ENCODE data around the gene FETUB. TPM values are rescaled to one million over a fixed set of nuclear protein-coding genes. Genes with fewer than 3 reads are reported as not detected.

The FETUB gene
- polyA plus RNA-seq, 2 donors = 3.3 to 5.0 TPM

DNA sequence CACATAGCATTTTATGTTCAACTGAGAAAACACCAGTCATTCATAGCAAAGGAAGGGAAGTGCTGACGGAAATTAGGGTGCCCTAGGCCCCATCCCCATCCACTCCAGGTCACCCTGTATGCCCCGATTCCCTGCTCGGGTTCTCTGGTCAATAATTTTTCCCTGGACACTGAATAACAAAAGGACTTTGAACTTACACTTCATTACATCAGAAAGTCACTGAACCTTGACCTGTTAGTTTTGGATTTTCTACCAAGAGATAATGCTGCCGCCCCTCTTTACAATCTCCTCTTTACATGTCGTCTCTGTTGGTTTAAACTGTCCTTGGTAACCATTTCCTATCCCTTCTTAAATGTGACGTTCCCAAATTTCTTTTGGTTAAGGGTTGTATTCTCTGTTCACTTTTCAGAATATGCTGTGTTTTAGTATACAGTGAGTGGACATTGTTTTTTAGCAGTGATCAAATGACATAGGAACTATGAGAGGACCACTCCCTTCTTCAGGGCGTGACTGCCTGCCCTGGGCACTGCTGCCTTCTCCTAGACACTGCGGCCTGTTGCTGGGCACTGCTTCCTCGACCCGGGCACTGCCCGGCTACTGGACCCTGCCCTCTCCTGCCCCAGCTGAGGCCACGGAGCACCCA is 40.9 kb upstream of the FETUB start:
- Histone ChIP-seq H3K27me3 (ENCODE audit: control insufficient read depth in 1 of 2, insufficient read depth in 2 of 2, low read length in 2 of 2) (no peaks in the 10 kb centered on the region), H3K27ac (ENCODE audit: low read depth in 2 of 2, low read length in 1 of 2) (no peak overlapping the region), H3K36me3 (ENCODE audit: control insufficient read depth in 2 of 2, insufficient read depth in 2 of 2, low read length in 1 of 2) (no peaks in the 10 kb centered on the region), H3K4me1 (ENCODE audit: control insufficient read depth in 2 of 2, insufficient read depth in 2 of 2, low read length in 1 of 2) (no peaks in the 10 kb centered on the region), H3K9me3 (ENCODE audit: control insufficient read depth in 2 of 2, insufficient read depth in 1 of 2, low read depth in 1 of 2, low read length in 1 of 2) (no peaks in the 10 kb centered on the region), H3K4me3 (ENCODE audit: low read depth in 1 of 2, low read length in 2 of 2) (no peak overlapping the region)
- 79 to 80% methylated on average over 12 of the region's 12 CpGs for WGBS, 2 donors

DNA sequence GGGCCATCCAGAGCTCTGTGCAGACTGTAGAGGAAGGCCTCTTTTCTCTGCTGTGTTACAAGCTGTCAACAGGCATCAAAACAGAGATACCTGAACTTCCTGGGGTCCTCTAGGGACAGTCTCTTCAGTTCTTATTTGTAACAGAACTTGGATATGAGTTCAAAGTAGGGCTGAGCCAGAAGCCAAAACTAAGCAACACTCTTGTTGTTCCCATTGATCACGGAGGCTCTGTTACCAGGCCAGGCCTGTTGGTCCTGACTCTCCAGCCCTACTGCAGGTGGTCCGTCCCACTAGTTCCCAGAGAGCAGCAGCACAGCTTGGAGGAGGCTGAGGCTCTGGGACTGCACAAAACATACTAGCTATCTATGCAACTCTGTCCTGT is 40.4 kb upstream of the FETUB start:
- Histone ChIP-seq H3K36me3 (ENCODE audit: control insufficient read depth in 2 of 2, insufficient read depth in 2 of 2, low read length in 1 of 2) (no peaks in the 10 kb centered on the region), H3K9me3 (ENCODE audit: control insufficient read depth in 2 of 2, insufficient read depth in 1 of 2, low read depth in 1 of 2, low read length in 1 of 2) (no peaks in the 10 kb centered on the region)
- 89 to 91% methylated on average over 2 of the region's 2 CpGs for WGBS, 2 donors

DNA sequence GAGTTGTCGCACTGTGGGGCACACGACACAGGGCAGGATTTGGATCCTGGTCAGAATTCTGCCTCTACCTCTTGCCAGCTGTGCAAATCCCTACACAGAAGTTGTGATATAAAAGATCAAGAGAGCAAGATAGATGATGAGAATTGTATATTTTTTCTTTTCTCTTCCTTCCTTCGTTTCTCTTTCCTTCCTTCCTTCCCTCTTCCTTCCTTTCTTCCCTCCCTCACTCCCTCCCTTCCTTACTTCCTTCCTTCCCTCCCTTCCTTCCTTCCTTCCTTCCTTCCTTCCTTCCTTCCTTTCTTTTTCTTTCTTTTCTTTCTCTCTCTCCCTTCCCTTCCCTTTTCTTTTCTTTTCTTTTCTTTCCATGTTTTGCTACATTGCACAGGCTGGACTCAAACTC is 39.3 kb upstream of the FETUB start:
- WGBS, 2 donors = 53 to 62% methylated on average over 3 of the region's 3 CpGs
- no peak overlapping the region for H3K27ac ChIP-seq (ENCODE audit: low read depth in 2 of 2, low read length in 1 of 2)
- H3K9me3 ChIP-seq (ENCODE audit: control insufficient read depth in 2 of 2, insufficient read depth in 1 of 2, low read depth in 1 of 2, low read length in 1 of 2) = no peaks in the 10 kb centered on the region

More for the DNA sequence above, 40.4 kb upstream of the FETUB start:
- Histone ChIP-seq H3K27me3 (ENCODE audit: control insufficient read depth in 1 of 2, insufficient read depth in 2 of 2, low read length in 2 of 2) (no peaks in the 10 kb centered on the region), H3K4me1 (ENCODE audit: control insufficient read depth in 2 of 2, insufficient read depth in 2 of 2, low read length in 1 of 2) (no peaks in the 10 kb centered on the region), H3K27ac (ENCODE audit: low read depth in 2 of 2, low read length in 1 of 2) (no peak overlapping the region), H3K4me3 (ENCODE audit: low read depth in 1 of 2, low read length in 2 of 2) (no peak overlapping the region)

DNA sequence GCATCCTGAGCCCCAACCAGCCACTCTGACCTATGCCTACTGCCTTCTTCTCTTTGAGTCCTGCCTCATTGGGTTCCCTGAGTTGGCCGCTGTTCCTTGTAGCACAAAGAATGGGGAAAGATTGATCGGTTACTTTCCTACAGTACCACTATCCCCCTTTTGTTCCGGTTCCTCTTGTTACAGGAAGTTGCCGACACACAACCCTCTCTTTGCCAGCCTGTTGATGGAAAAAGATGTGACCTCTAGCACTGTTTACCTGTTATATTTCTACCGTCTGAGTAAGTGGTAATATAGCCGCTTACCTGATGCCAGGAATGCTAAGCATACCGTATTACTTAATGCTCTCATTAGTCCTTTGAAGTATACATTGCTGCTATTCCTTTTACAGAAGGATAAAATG is 37.0 kb upstream of the FETUB start:
- H3K27me3 ChIP-seq (ENCODE audit: control insufficient read depth in 1 of 2, insufficient read depth in 2 of 2, low read length in 2 of 2) = no peaks in the 10 kb centered on the region
- no peak overlapping the region for H3K27ac ChIP-seq (ENCODE audit: low read depth in 2 of 2, low read length in 1 of 2)
- H3K4me1 ChIP-seq (ENCODE audit: control insufficient read depth in 2 of 2, insufficient read depth in 2 of 2, low read length in 1 of 2) = peaks cover 0 to 4% of the 10 kb centered on the region in 2 donors
- WGBS, 2 donors = 81 to 86% methylated on average over 7 of the region's 7 CpGs
- no peak overlapping the region for H3K4me3 ChIP-seq (ENCODE audit: low read depth in 1 of 2, low read length in 2 of 2)
- H3K36me3 ChIP-seq (ENCODE audit: control insufficient read depth in 2 of 2, insufficient read depth in 2 of 2, low read length in 1 of 2) = no peaks in the 10 kb centered on the region
- H3K9me3 ChIP-seq (ENCODE audit: control insufficient read depth in 2 of 2, insufficient read depth in 1 of 2, low read depth in 1 of 2, low read length in 1 of 2) = no peaks in the 10 kb centered on the region

More for the DNA sequence above, 39.3 kb upstream of the FETUB start:
- Histone ChIP-seq H3K36me3 (ENCODE audit: control insufficient read depth in 2 of 2, insufficient read depth in 2 of 2, low read length in 1 of 2) (no peaks in the 10 kb centered on the region), H3K4me1 (ENCODE audit: control insufficient read depth in 2 of 2, insufficient read depth in 2 of 2, low read length in 1 of 2) (peaks cover 0 to 4% of the 10 kb centered on the region in 2 donors), H3K27me3 (ENCODE audit: control insufficient read depth in 1 of 2, insufficient read depth in 2 of 2, low read length in 2 of 2) (no peaks in the 10 kb centered on the region), H3K4me3 (ENCODE audit: low read depth in 1 of 2, low read length in 2 of 2) (no peak overlapping the region)

DNA sequence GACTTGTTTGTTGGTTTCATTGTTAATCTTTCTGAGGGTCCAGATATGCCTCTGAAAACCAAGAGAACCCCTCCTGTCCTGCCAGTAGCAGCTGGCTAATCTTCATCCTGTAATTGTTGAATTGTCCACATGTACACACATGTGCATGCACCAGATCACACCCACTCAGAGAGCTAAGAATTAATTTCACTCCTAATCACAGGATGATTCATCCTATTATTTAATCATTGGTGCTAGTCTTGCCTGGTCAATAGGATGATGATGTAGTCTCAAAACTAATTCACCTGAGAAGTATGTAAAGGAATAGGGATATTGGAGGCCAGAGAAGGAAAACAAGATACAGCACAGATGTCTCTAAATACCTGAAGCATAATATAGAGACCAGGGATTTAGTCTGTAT is 35.1 kb upstream of the FETUB start:
- Histone ChIP-seq H3K27ac (ENCODE audit: low read depth in 2 of 2, low read length in 1 of 2) (no peak overlapping the region), H3K27me3 (ENCODE audit: control insufficient read depth in 1 of 2, insufficient read depth in 2 of 2, low read length in 2 of 2) (no peaks in the 10 kb centered on the region), H3K4me1 (ENCODE audit: control insufficient read depth in 2 of 2, insufficient read depth in 2 of 2, low read length in 1 of 2) (peaks cover 0 to 4% of the 10 kb centered on the region in 2 donors), H3K4me3 (ENCODE audit: low read depth in 1 of 2, low read length in 2 of 2) (no peak overlapping the region), H3K9me3 (ENCODE audit: control insufficient read depth in 2 of 2, insufficient read depth in 1 of 2, low read depth in 1 of 2, low read length in 1 of 2) (no peaks in the 10 kb centered on the region), H3K36me3 (ENCODE audit: control insufficient read depth in 2 of 2, insufficient read depth in 2 of 2, low read length in 1 of 2) (no peaks in the 10 kb centered on the region)

DNA sequence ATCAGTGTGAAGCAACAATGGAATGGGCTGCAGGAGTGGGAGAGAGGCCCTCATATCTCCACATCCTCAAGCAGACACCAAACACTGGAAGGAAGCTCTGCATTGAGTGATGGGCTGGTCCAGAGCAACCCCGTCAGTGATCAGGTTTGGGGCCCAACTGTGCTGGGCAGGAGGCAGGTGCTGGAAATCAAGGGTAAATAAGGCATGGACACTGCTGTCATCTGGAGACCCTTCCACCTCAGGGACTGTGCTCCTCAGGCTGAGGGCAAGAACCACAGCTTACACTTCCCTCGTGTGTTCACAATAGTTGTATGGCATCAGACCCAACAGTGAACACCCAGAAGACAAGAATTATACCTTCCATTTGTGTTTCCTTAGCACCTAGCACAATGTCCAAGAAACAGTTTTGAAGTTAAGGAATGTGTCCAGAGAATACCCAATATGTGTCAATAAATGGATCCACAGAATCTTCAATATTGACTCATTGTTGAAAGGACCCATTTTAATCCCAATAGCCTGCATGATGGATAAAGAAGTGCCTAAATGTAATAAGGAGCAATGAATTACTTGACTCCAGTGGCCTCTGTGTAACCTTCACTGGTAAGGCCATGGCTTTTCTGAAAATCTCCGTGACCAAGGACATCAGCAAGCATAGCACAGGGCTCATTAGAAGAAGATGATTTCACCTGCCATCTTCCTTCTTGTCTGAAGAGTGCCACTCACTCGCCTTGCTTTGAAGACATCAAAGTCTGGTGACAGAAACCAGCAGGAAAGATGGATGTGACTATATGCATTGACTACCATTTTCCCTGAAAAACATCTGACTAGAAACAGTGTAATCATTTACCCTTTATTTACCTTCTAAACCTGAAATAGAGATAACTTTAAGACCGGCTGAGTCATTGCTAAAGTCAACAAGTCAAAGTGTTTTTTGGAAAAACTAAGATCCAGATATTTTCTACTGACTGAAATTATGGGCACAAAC is 34.3 kb upstream of the FETUB start:
- Histone ChIP-seq H3K27ac (ENCODE audit: low read depth in 2 of 2, low read length in 1 of 2) (no peak overlapping the region), H3K27me3 (ENCODE audit: control insufficient read depth in 1 of 2, insufficient read depth in 2 of 2, low read length in 2 of 2) (no peaks in the 10 kb centered on the region), H3K4me1 (ENCODE audit: control insufficient read depth in 2 of 2, insufficient read depth in 2 of 2, low read length in 1 of 2) (peaks cover 0 to 4% of the 10 kb centered on the region in 2 donors), H3K36me3 (ENCODE audit: control insufficient read depth in 2 of 2, insufficient read depth in 2 of 2, low read length in 1 of 2) (no peaks in the 10 kb centered on the region), H3K9me3 (ENCODE audit: control insufficient read depth in 2 of 2, insufficient read depth in 1 of 2, low read depth in 1 of 2, low read length in 1 of 2) (no peaks in the 10 kb centered on the region), H3K4me3 (ENCODE audit: low read depth in 1 of 2, low read length in 2 of 2) (no peak overlapping the region)
- WGBS, 2 donors = 78 to 88% methylated on average over 5 of the region's 5 CpGs

DNA sequence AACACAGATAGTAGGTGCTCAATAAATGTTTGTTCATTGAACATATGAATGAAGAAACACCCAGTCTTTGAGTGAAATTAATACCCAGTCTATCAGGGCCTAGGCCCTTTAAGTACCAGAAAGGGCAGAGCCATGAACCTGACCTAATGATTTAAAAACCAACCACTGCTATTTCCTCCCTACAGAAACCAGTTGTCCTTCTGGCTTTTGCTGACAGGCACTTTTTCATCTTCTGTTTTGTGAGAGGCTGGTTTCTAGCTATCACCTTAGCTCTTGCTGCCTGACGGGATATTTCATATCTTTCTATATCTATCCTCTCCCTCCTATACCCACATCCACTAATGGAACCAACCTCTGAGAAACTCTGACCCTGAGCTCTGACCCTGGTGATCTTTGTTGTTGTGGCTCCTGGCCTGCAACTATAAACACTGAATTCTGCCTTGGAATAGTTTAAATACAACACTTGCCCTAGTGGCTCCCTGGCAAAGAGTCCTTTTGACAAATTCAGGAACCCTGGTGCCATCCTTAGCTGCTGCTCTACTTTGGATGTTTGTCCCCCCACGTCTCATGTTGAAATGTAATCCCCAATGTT is 31.5 kb upstream of the FETUB start:
- Histone ChIP-seq H3K4me3 (ENCODE audit: low read depth in 1 of 2, low read length in 2 of 2) (no peak overlapping the region), H3K27ac (ENCODE audit: low read depth in 2 of 2, low read length in 1 of 2) (no peak overlapping the region), H3K4me1 (ENCODE audit: control insufficient read depth in 2 of 2, insufficient read depth in 2 of 2, low read length in 1 of 2) (peaks cover 0 to 4% of the 10 kb centered on the region in 2 donors), H3K27me3 (ENCODE audit: control insufficient read depth in 1 of 2, insufficient read depth in 2 of 2, low read length in 2 of 2) (no peaks in the 10 kb centered on the region), H3K36me3 (ENCODE audit: control insufficient read depth in 2 of 2, insufficient read depth in 2 of 2, low read length in 1 of 2) (no peaks in the 10 kb centered on the region), H3K9me3 (ENCODE audit: control insufficient read depth in 2 of 2, insufficient read depth in 1 of 2, low read depth in 1 of 2, low read length in 1 of 2) (no peaks in the 10 kb centered on the region)
- 83 to 85% methylated on average over 2 of the region's 2 CpGs for WGBS, 2 donors

DNA sequence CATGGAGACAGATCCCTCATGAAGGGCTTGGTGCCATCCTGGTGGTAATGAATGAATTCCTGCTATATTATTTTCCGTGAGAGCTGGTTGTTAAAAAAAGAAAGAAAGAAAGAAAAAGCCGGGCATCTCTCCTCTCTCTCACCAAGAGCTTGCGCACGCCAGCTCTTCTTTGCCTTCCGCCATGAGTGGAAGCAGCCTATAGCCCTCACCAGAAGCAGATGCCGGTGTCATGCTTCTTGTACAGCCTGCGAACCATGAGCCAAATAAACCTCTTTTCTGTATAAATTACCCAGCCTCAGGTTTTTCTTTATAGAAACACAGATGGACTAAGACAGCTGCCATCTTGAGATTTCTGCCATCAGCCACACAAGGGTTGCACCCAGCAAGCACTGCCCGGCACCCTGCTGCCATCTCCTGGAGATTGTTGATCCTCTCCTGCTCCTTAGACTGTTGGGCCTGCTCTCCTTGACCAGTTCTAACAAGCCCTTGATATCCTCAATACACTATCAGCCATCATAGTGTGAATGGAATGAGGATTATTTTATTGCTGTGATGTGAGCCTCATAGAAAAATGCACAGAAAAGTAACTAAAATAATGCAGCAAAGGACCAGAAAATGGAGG is 30.8 kb upstream of the FETUB start:
- no peaks in the 10 kb centered on the region for H3K36me3 ChIP-seq (ENCODE audit: control insufficient read depth in 2 of 2, insufficient read depth in 2 of 2, low read length in 1 of 2)
- 88 to 89% methylated on average over 8 of the region's 8 CpGs for WGBS, 2 donors
- peaks cover 0 to 4% of the 10 kb centered on the region in 2 donors for H3K4me1 ChIP-seq (ENCODE audit: control insufficient read depth in 2 of 2, insufficient read depth in 2 of 2, low read length in 1 of 2)
- no peak overlapping the region for H3K4me3 ChIP-seq (ENCODE audit: low read depth in 1 of 2, low read length in 2 of 2)
- H3K27ac ChIP-seq (ENCODE audit: low read depth in 2 of 2, low read length in 1 of 2) = no peak overlapping the region
- no peaks in the 10 kb centered on the region for H3K9me3 ChIP-seq (ENCODE audit: control insufficient read depth in 2 of 2, insufficient read depth in 1 of 2, low read depth in 1 of 2, low read length in 1 of 2)
- H3K27me3 ChIP-seq (ENCODE audit: control insufficient read depth in 1 of 2, insufficient read depth in 2 of 2, low read length in 2 of 2) = no peaks in the 10 kb centered on the region

DNA sequence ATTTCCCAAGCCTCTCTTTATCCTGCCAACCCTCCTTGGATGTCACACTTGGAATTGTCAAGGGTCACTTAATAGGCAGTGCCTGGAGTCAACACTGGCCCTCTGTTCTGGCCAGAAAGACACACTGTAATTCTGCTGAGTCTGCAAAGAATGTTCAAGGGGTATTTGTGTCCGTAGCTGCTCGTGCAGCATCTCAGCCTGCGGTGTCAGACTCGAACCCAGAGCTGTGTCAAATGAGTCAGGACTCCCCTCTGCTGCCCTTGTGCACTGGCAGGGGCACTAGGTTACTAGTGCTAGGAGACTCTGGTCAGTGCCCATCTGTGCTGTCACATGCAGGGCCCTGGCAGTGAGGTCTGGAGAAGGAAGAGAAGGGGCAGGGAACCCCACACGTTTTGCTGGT is 28.1 kb upstream of the FETUB start:
- Histone ChIP-seq H3K4me1 (ENCODE audit: control insufficient read depth in 2 of 2, insufficient read depth in 2 of 2, low read length in 1 of 2) (no peaks in the 10 kb centered on the region), H3K27ac (ENCODE audit: low read depth in 2 of 2, low read length in 1 of 2) (no peak overlapping the region), H3K36me3 (ENCODE audit: control insufficient read depth in 2 of 2, insufficient read depth in 2 of 2, low read length in 1 of 2) (no peaks in the 10 kb centered on the region), H3K4me3 (ENCODE audit: low read depth in 1 of 2, low read length in 2 of 2) (no peak overlapping the region), H3K27me3 (ENCODE audit: control insufficient read depth in 1 of 2, insufficient read depth in 2 of 2, low read length in 2 of 2) (no peaks in the 10 kb centered on the region), H3K9me3 (ENCODE audit: control insufficient read depth in 2 of 2, insufficient read depth in 1 of 2, low read depth in 1 of 2, low read length in 1 of 2) (no peaks in the 10 kb centered on the region)
- WGBS, 2 donors = 60 to 71% methylated on average over 5 of the region's 5 CpGs
